Body of pancreas (tissue), 4 donors: ENCODE data around the gene MRPL45. TPM values are rescaled to one million over a fixed set of nuclear protein-coding genes. Genes with fewer than 3 reads are reported as not detected.

ENCODE experiments used
- ATAC-seq: fragments of 150-250 bp; one replicate; pipeline ENCODE4 v1.9.1; 2016
- DNase-seq, 4 donors: peaks; one replicate each; pipeline ENCODE4 v3.0.0-alpha.2; 2019
- H3K27ac ChIP-seq, 4 donors: fragments of 200-600 bp; sonication (generic); 1 replicate in 3 of 4; 2 replicates in 1 of 4; pipeline versions ENCODE4 v1.5.1 to v1.6.1; 2016 to 2019; ENCODE audit warnings: mild to moderate bottlenecking in 1 of 4, mixed read lengths in 1 of 4, moderate library complexity in 1 of 4
- H3K27me3 ChIP-seq, 2 donors: fragments of 200-600 bp; sonication (generic); one replicate each; pipeline ENCODE4 v1.6.0; 2016; ENCODE audit warnings: mild to moderate bottlenecking in 1 of 2
- H3K36me3 ChIP-seq, 2 donors: fragments of 200-600 bp; sonication (generic); replicated peaks in 1 of 2; 2 replicates each; pipeline ENCODE4 v1.5.1; 2016; ENCODE audit warnings: low read depth in 2 of 2; ENCODE audit not compliant: insufficient read depth in 1 of 2
- H3K4me1 ChIP-seq: fragments of 200-600 bp; sonication (generic); one replicate; pipeline ENCODE4 v1.6.0; 2016
- H3K4me3 ChIP-seq, 2 donors: fragments of 200-600 bp; sonication (generic); 1 replicate in 1 of 2; 2 replicates in 1 of 2; pipeline ENCODE4 v1.5.1; 2016 to 2019
- H3K9me3 ChIP-seq, 3 donors: fragments of 200-600 bp; sonication (generic); 1 replicate in 2 of 3; 2 replicates in 1 of 3; pipeline ENCODE4 v1.5.1; 2016
- CTCF ChIP-seq, 7 experiments: fragments of 450-650 bp in 4 of 7; fragments of 200-600 bp in 3 of 7; sonication (generic) in 3 of 7; IDR thresholded peaks; one replicate each; pipeline ENCODE4 v1.5.1; 2016 to 2019; ENCODE audit warnings: antibody characterized with exemption in 7 of 7
- POLR2A ChIP-seq, 3 donors: fragments of 450-650 bp; IDR thresholded peaks; one replicate each; pipeline ENCODE4 v1.6.1; 2016; ENCODE audit warnings: antibody characterized with exemption in 3 of 3, mild to moderate bottlenecking in 2 of 3
- WGBS, 2 donors: methylation state at CpG; one replicate each; pipeline ENCODE4 v1.1.5; 2017; 5-methylcytosine and 5-hydroxymethylcytosine counted together
- intact Hi-C: fragments of 100-400 bp; cut with DNase I; formaldehyde crosslinking; loops from one replicate; pipeline ENCODE4 v1.15.1; 2023
- total RNA-seq, 2 donors: library from RNA; depleted of rRNA; stranded (reverse); fragments of >200 nt; gene quantifications; one replicate each; pipeline ENCODE4 v1.1.0, GENCODE V29; 2016

Gene MRPL45
- total RNA-seq, 2 donors from 2014 or later, result 17.9 to 24.7 TPM

GRCh38 chr17:38322156-38322779, 25.3 kb downstream of the MRPL45 start:
- 17 to 28% methylated on average over 7 to 8 of the region's 8 CpGs for WGBS, 2 donors
- peak; percentile 58 to 72 (median 63) for DNase-seq
- no peak for TF ChIP-seq POLR2A (IDR thresholded peaks at IDR 0.05)
- peak; percentile 29 to 85 (median 46) for TF ChIP-seq CTCF (IDR thresholded peaks at IDR 0.05)
- intact Hi-C loops, result no loop called here
- Histone ChIP-seq H3K27ac (no peak overlapping the region), H3K36me3 (peaks cover 0 to 2% of the 10 kb centered on the region in 2 donors), H3K9me3 (no peaks in the 10 kb centered on the region), H3K4me3 (no peak overlapping the region), H3K27me3 (no peaks in the 10 kb centered on the region), H3K4me1 (no peaks in the 10 kb centered on the region)
- ATAC-seq, result peak; percentile 58

GRCh38 chr17:38322897-38323296, 25.9 kb downstream of the MRPL45 start:
- Histone ChIP-seq H3K9me3 (no peaks in the 10 kb centered on the region), H3K27me3 (no peaks in the 10 kb centered on the region), H3K27ac (no peak overlapping the region), H3K4me3 (no peak overlapping the region), H3K36me3 (peaks cover 0 to 2% of the 10 kb centered on the region in 2 donors), H3K4me1 (no peaks in the 10 kb centered on the region)
- TF ChIP-seq POLR2A (IDR thresholded peaks at IDR 0.05) (no peak), CTCF (IDR thresholded peaks at IDR 0.05) (no peak)
- intact Hi-C loops, result no loop called here
- no peak for DNase-seq
- 100% methylated on average over 1 of the region's 1 CpG for WGBS, 2 donors
- no peak for ATAC-seq

GRCh38 chr17:38324141-38324697, 27.3 kb downstream of the MRPL45 start:
- intact Hi-C loops, result no loop called here
- Histone ChIP-seq H3K27ac (no peak overlapping the region), H3K9me3 (no peaks in the 10 kb centered on the region), H3K4me3 (no peak overlapping the region), H3K4me1 (no peaks in the 10 kb centered on the region), H3K27me3 (no peaks in the 10 kb centered on the region), H3K36me3 (peaks cover 0 to 2% of the 10 kb centered on the region in 2 donors)
- DNase-seq (no peak), ATAC-seq (no peak)
- no peak for TF ChIP-seq POLR2A (IDR thresholded peaks at IDR 0.05)
- no peak for TF ChIP-seq CTCF (IDR thresholded peaks at IDR 0.05)
- 42 to 62% methylated on average over 3 of the region's 3 CpGs for WGBS, 2 donors

- H3K27ac ChIP-seq, result no peak overlapping the region
- 73 to 75% methylated on average over 2 of the region's 2 CpGs for WGBS, 2 donors
- H3K36me3 ChIP-seq, result peaks cover 0 to 2% of the 10 kb centered on the region in 2 donors
- intact Hi-C loops, result no loop called here
- no peak for DNase-seq
- H3K4me3 ChIP-seq, result no peak overlapping the region
- no peaks in the 10 kb centered on the region for H3K9me3 ChIP-seq
- H3K4me1 ChIP-seq, result no peaks in the 10 kb centered on the region
- no peaks in the 10 kb centered on the region for H3K27me3 ChIP-seq
- no peak for TF ChIP-seq POLR2A (IDR thresholded peaks at IDR 0.05)
- TF ChIP-seq CTCF (IDR thresholded peaks at IDR 0.05), result no peak
- no peak for ATAC-seq
These were observed 27.8 kb downstream of the MRPL45 start for GRCh38 chr17:38324772-38325171.
